IMR-90 (cell line): ENCODE results near the gene ASB11. TPM values are rescaled to one million over a fixed set of nuclear protein-coding genes. Genes with fewer than 3 reads are reported as not detected.
A peak's percentile ranks its signal among the peaks of the same experiment; 100 is the strongest.

Experiments used
- ATAC-seq: fragments of 200-7000 bp; cut with Tn5 transposase; 2 replicates; pipeline ENCODE4 v1.9.1; 2020; ENCODE audit warnings: low read depth, mild to moderate bottlenecking, moderate library complexity
- BruUV-seq: library from RNA; stranded (reverse); fragments of 400-500 nt; replicated peaks from 2 replicates; lab custom pipeline; 2021; lab: Mats Ljungman, UMichigan
- CTCF ChIA-PET: fragments of 300-600 bp; formaldehyde crosslinking; extraction: SDS; loops from one replicate; lab custom pipeline; 2021; ENCODE audit warnings: antibody characterized with exemption; lab: Yijun Ruan, JAX
- POLR2A ChIA-PET: fragments of 300-600 bp; sonication (Branson Sonifier 250); formaldehyde crosslinking; loops from one replicate; lab custom pipeline; 2022; ENCODE audit warnings: antibody characterized with exemption; ENCODE audit not compliant: unreplicated experiment; lab: Charles Lee
- DNase-seq: peaks from one replicate; pipeline ENCODE4 v3.0.0; 2013
- H2AFZ ChIP-seq: replicated peaks from 2 replicates; pipeline ENCODE3; 2013; ENCODE audit warnings: low read length, mild to moderate bottlenecking; ENCODE audit not compliant: poor library complexity
- H2AK5ac ChIP-seq: 2 replicates; pipeline ENCODE4 v1.6.1; 2013; ENCODE audit warnings: low read depth, low read length, inconsistent platforms
- H2AK9ac ChIP-seq: replicated peaks from 2 replicates; pipeline ENCODE3; 2013; ENCODE audit warnings: mild to moderate bottlenecking, low read depth, low read length, moderate library complexity; ENCODE audit not compliant: poor library complexity
- H2BK120ac ChIP-seq: 2 replicates; pipeline ENCODE4 v1.6.1; 2013; ENCODE audit warnings: low read depth, low read length, inconsistent platforms
- H2BK15ac ChIP-seq: 3 replicates; pipeline ENCODE4 v1.6.1; 2013; ENCODE audit warnings: low read depth, low read length, inconsistent platforms
- H2BK20ac ChIP-seq: 2 replicates; pipeline ENCODE4 v1.6.1; 2013; ENCODE audit warnings: low read depth, mild to moderate bottlenecking, inconsistent platforms, low read length, moderate library complexity
- H2BK5ac ChIP-seq: 2 replicates; pipeline ENCODE4 v1.6.1; 2013; ENCODE audit warnings: mild to moderate bottlenecking, low read depth, low read length, inconsistent platforms; ENCODE audit not compliant: poor library complexity, severe bottlenecking
- H3K14ac ChIP-seq: replicated peaks from 2 replicates; pipeline ENCODE4 v1.6.1; 2013; ENCODE audit warnings: low read depth, low read length, inconsistent platforms
- H3K18ac ChIP-seq: 2 replicates; pipeline ENCODE4 v1.6.1; 2013; ENCODE audit warnings: low read depth, low read length, control low read depth
- H3K23ac ChIP-seq: 2 replicates; pipeline ENCODE4 v1.6.1; 2013; ENCODE audit warnings: low read depth, low read length, inconsistent platforms
- H3K27ac ChIP-seq: 2 replicates; pipeline ENCODE4 v1.5.1; 2013; ENCODE audit warnings: mild to moderate bottlenecking, control low read depth, low read length; ENCODE audit not compliant: insufficient read depth
- H3K27me3 ChIP-seq: 2 replicates; pipeline ENCODE4 v1.6.1; 2013; ENCODE audit warnings: low read length; ENCODE audit not compliant: control insufficient read depth, insufficient read depth
- H3K36me3 ChIP-seq: 2 replicates; pipeline ENCODE4 v1.6.1; 2013; ENCODE audit warnings: low read length, mixed read lengths; ENCODE audit not compliant: control insufficient read depth, insufficient read depth
- H3K4ac ChIP-seq: 2 replicates; pipeline ENCODE4 v1.6.1; 2013; ENCODE audit warnings: low read depth, low read length, inconsistent platforms
- H3K4me1 ChIP-seq: 2 replicates; pipeline ENCODE4 v1.6.1; 2013; ENCODE audit warnings: low read length, mixed read lengths; ENCODE audit not compliant: control insufficient read depth, insufficient read depth
- H3K4me2 ChIP-seq: 2 replicates; pipeline ENCODE4 v1.6.1; 2013; ENCODE audit warnings: low read depth, mild to moderate bottlenecking, control low read depth, low read length, moderate library complexity
- H3K4me3 ChIP-seq: 2 replicates; pipeline ENCODE4 v1.5.1; 2013; ENCODE audit warnings: low read depth, mild to moderate bottlenecking, control low read depth, low read length, moderate library complexity; ENCODE audit not compliant: insufficient read depth
- H3K56ac ChIP-seq: 2 replicates; pipeline ENCODE4 v1.6.1; 2013; ENCODE audit warnings: low read length, inconsistent platforms; ENCODE audit not compliant: insufficient read depth; ENCODE audit errors: extremely low read depth
- H3K79me1 ChIP-seq, 2 experiments: 2 replicates each; pipeline ENCODE4 v1.6.1; 2013; ENCODE audit warnings: low read length in 2 of 2, inconsistent platforms in 1 of 2, low read depth in 1 of 2
- H3K9ac ChIP-seq: 2 replicates; pipeline ENCODE4 v1.6.1; 2013; ENCODE audit warnings: low read depth, low read length, control low read depth
- H3K9me1 ChIP-seq: 2 replicates; pipeline ENCODE4 v1.6.1; 2013; ENCODE audit warnings: low read length, inconsistent platforms; ENCODE audit not compliant: insufficient read depth
- H3K9me3 ChIP-seq: 2 replicates; pipeline ENCODE4 v1.6.1; 2013; ENCODE audit warnings: low read length; ENCODE audit not compliant: control insufficient read depth, insufficient read depth
- H4K20me1 ChIP-seq: 2 replicates; pipeline ENCODE4 v1.6.1; 2013; ENCODE audit warnings: low read length, inconsistent platforms; ENCODE audit not compliant: insufficient read depth
- H4K5ac ChIP-seq: 2 replicates; pipeline ENCODE4 v1.6.1; 2013; ENCODE audit warnings: mild to moderate bottlenecking, low read depth, low read length, control low read depth
- H4K8ac ChIP-seq, 2 experiments: 2 replicates each; pipeline ENCODE4 v1.6.1; 2013; ENCODE audit warnings: low read depth in 2 of 2, low read length in 2 of 2, control low read depth in 1 of 2, inconsistent platforms in 1 of 2
- H4K91ac ChIP-seq: 2 replicates; pipeline ENCODE4 v1.6.1; 2013; ENCODE audit warnings: low read depth, low read length, inconsistent platforms; ENCODE audit not compliant: insufficient read depth
- CHD1 ChIP-seq: IDR thresholded peaks from 2 replicates; pipeline ENCODE4 v1.6.1; 2012; ENCODE audit warnings: low read depth, low read length, improper control_type of control experiment
- CTCF ChIP-seq: conservative IDR thresholded peaks from 2 replicates; pipeline ENCODE4 v1.5.1; 2012; ENCODE audit warnings: mild to moderate bottlenecking, low read depth, low read length, improper control_type of control experiment
- MAFK ChIP-seq: IDR thresholded peaks from 2 replicates; pipeline ENCODE4 v1.6.1; 2012; ENCODE audit warnings: low read depth, low read length, improper control_type of control experiment
- RAD21 ChIP-seq: IDR thresholded peaks from 2 replicates; pipeline ENCODE4 v1.6.1; 2012; ENCODE audit warnings: low read length, improper control_type of control experiment
- SMC3 ChIP-seq: fragments of 150-350 bp; IDR thresholded peaks from 2 replicates; pipeline ENCODE4 v1.6.1; 2016; ENCODE audit warnings: low read depth, mild to moderate bottlenecking, antibody characterized with exemption, low read length, moderate library complexity
- WGBS, 2 experiments: methylation state at CpG; one replicate each; pipeline versions ENCODE4 v1.1.5 to v1.1.7; 2013; ENCODE audit warnings: missing lambda C conversion rate in 2 of 2; ENCODE audit not compliant: insufficient read length in 1 of 2; ENCODE audit errors: extremely low coverage in 2 of 2; 5-methylcytosine and 5-hydroxymethylcytosine counted together
- dilution Hi-C: fragments of 300-500 bp; cut with HindIII; formaldehyde crosslinking; loops from one replicate; pipeline ENCODE4 v1.14.3; 2018; ENCODE audit warnings: low sequenced_read_pairs; ENCODE audit not compliant: unreplicated experiment
- in situ Hi-C: fragments of 300-500 bp; cut with MboI; formaldehyde crosslinking; loops from 3 replicates; pipeline ENCODE4 v1.14.3; 2019; ENCODE audit warnings: low sequenced_read_pairs, inconsistent platforms, mixed read lengths
- intact Hi-C: fragments of 100-400 bp; cut with micrococcal nuclease; formaldehyde crosslinking; loops from 2 replicates; pipeline ENCODE4 v1.10.0; 2022
- polyA plus RNA-seq, 3 experiments: library from polyadenylated mRNA; depleted of rRNA; stranded (reverse); fragments of >200 nt; gene quantifications; 2 replicates each; pipeline ENCODE4 v1.2.3, GENCODE V29; 2012; ENCODE audit warnings: low replicate concordance in 1 of 3
- total RNA-seq: library from RNA; depleted of rRNA; stranded (reverse); fragments of >200 nt; gene quantifications from 2 replicates; pipeline ENCODE4 v1.2.3, GENCODE V29; 2012

ASB11 gene
- total and polyA plus RNA-seq, 2 of the 4 experiments (the other 2 are of a cell fraction) = not detected

- Histone ChIP-seq H3K36me3 (no peaks in the 10 kb centered on the region), H3K9me1 (no peaks in the 10 kb centered on the region), H3K9me3 (no peaks in the 10 kb centered on the region), H3K27ac (no peak overlapping the region), H3K4me3 (no peak overlapping the region), H3K4me2 (no peak overlapping the region), H3K4me1 (no peaks in the 10 kb centered on the region), H3K56ac (no peak overlapping the region), H2AK5ac (no peak overlapping the region), H2AFZ (no peak overlapping the region), H4K8ac (no peak overlapping the region), H3K27me3 (peaks cover 4% of the 10 kb centered on the region; the same call in 1 of the 2 replicates), H4K5ac (no peak overlapping the region), H3K14ac (no peak overlapping the region), H3K4ac (no peak overlapping the region), H4K20me1 (no peaks in the 10 kb centered on the region), H3K9ac (no peak overlapping the region), H3K79me1 (no peaks in the 10 kb centered on the region), H2BK15ac (no peak overlapping the region), H3K18ac (no peak overlapping the region), H4K91ac (no peak overlapping the region), H3K23ac (no peak overlapping the region), H2AK9ac (no peak overlapping the region), H2BK120ac (no peak overlapping the region), H2BK5ac (no peak overlapping the region), H2BK20ac (no peak overlapping the region)
- DNase-seq (peak; percentile 73), ATAC-seq (peak; percentile 90)
- dilution Hi-C loops (no loop called here), intact Hi-C loops (loop anchor here (1.0 to 10.0 kb wide), 3 partner anchors 119 to 326 kb away; no protein-coding TSS in a partner anchor), in situ Hi-C loops (loop anchor here (5.0 to 10.0 kb wide), 2 partner anchors 118 to 216 kb away; no protein-coding TSS in a partner anchor)
- WGBS, 2 experiments = 40% methylated on average over 1 of the region's 2 CpGs; no CpG with 5 or more reads in 1 of the 2 experiments
- POLR2A ChIA-PET = no interaction called here
- CTCF ChIA-PET = interaction anchor here (0.5 to 2.5 kb wide), 9 partner anchors 9 to 119 kb away, joined by 3 to 17 read pairs (median 4); no protein-coding TSS in a partner anchor
- no peak for TF ChIP-seq CHD1
- TF ChIP-seq MAFK = no peak
- peak; percentile 73 for TF ChIP-seq SMC3
- TF ChIP-seq CTCF = peak; percentile 66
- TF ChIP-seq RAD21 = peak; percentile 77
- no TSS peak for BruUV-seq
These were observed 33.6 kb upstream of the ASB11 start for GRCh38 chrX:15349046-15349445.
